GM21528 (cell line): ENCODE data around the gene RTN3.
"Not testable (repeated sequence)": the region's sequence is repeated elsewhere in the genome, so short reads cannot be mapped to it uniquely, and the experiment has no call there.

Experiments used
- ATAC-seq: cut with Tn5 transposase; IDR thresholded peaks from one replicate; pipeline ENCODE4 v1.9.1; 2021; ENCODE audit warnings: mild to moderate bottlenecking, moderate library complexity; ENCODE audit not compliant: unreplicated experiment, low FRiP score

The RTN3 gene, protein sequence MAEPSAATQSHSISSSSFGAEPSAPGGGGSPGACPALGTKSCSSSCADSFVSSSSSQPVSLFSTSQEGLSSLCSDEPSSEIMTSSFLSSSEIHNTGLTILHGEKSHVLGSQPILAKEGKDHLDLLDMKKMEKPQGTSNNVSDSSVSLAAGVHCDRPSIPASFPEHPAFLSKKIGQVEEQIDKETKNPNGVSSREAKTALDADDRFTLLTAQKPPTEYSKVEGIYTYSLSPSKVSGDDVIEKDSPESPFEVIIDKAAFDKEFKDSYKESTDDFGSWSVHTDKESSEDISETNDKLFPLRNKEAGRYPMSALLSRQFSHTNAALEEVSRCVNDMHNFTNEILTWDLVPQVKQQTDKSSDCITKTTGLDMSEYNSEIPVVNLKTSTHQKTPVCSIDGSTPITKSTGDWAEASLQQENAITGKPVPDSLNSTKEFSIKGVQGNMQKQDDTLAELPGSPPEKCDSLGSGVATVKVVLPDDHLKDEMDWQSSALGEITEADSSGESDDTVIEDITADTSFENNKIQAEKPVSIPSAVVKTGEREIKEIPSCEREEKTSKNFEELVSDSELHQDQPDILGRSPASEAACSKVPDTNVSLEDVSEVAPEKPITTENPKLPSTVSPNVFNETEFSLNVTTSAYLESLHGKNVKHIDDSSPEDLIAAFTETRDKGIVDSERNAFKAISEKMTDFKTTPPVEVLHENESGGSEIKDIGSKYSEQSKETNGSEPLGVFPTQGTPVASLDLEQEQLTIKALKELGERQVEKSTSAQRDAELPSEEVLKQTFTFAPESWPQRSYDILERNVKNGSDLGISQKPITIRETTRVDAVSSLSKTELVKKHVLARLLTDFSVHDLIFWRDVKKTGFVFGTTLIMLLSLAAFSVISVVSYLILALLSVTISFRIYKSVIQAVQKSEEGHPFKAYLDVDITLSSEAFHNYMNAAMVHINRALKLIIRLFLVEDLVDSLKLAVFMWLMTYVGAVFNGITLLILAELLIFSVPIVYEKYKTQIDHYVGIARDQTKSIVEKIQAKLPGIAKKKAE

DNA sequence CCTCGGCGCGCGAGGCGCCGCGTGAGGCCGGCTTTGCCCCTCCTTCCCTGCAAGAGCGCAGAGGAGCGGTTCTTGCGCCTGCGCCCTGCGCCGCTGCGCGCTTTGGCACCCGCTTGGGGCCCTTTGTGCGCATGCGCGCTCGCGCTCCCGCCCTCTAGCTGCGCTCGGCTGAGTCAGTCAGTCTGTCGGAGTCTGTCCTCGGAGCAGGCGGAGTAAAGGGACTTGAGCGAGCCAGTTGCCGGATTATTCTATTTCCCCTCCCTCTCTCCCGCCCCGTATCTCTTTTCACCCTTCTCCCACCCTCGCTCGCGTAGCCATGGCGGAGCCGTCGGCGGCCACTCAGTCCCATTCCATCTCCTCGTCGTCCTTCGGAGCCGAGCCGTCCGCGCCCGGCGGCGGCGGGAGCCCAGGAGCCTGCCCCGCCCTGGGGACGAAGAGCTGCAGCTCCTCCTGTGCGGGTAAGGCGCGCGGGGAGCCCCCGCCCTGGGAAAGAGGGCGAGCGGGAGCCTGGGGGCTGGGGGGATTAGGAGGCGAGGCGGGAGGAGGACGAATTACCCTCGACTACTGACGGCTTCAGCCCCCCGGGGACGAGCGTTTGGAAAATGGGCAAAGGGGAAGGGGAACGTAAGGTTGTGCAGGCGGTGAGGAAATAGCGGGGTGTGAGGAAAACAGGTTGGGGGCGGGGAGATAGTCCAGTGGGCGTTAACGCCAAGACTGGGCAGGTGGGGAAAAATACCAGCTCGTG lies at the start of gene RTN3:
Gene RTN3 (plus strand): TSS at position 180 of the 745 bp plus-strand sequence. CDS start 137 bp downstream, at position 317.
- peak; percentile 79 for ATAC-seq

DNA sequence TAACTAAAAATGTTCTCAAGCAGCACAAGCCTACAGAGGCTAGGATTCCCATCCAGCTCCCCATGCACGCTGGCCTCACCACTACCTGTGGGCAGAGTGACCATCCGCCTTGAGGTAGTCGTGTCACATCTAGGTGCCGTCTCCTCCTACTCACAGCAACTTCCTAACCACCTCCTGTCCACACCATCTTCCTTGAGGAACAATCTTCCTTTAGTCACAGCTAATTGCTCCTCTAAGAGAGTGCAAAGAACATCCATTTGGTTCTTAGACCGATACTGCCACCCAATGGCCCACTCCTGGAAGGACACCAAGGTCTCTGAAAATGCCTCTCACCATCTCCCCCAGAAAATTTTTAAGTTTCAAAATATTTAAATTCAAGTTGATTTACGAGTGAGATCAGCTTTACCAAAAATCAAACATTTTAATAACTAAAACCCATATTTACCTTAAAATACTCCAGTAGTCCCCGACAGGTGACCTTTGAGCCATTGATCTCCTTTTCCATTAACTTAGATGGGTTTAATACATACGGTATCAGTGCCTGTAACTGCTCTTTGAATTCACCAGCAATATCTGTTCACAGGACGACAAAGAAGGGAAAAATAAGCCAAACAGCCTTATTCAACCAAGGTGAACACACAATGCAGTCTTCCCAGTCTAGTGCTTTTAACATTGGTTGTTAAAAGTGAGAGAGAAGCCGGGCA lies 45.4 kb upstream of the RTN3 start:
- no peak for ATAC-seq

DNA sequence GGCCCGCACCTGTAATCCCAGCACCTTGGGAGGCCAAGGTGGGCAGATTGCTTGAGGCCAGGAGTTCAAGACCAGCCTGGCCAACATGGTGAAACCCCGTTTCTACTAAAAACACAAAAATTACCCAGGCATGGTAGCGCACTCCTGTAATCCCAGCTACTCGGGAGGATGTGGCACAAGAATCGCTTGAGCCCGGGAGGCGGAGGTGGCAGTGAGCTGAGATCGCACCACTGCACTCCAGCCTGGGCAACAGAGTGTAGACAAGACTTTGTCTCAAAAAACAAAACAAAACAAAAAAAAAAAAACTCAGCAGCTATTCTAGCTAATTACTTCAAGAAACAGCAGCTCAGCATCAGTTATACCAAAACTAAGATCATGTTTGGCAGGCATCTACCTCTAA lies 42.9 kb upstream of the RTN3 start:
- ATAC-seq: not testable (repeated sequence)

DNA sequence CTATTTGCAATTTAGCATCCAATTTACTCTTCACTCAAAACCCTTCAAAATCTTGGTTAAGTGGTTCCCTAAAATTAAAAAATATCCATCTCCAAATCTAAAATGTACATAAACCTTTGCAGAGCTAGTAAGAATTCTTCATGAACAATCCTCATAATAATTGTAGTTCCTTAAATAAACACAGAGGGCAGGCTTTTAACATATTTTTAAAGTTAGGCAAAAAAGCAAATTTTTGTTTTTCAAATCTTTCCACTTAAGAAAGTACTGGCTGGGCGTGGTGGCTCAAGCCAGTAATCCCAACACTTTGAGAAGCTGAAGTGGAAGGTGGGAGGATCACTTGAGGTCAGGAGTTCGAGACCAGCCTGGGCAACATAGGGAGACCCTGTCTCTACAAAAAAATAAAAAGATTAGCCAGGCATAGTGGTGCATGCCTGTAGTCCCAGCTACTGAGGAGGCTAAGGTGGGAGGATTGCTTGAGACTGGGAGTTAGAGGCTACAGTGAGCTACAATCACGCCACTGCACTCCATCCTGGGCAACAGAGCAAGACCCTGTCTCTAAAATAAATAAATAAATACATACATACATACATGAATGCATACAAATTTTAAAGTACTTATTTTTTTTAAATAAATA lies 42.0 kb upstream of the RTN3 start:
- no peak for ATAC-seq

DNA sequence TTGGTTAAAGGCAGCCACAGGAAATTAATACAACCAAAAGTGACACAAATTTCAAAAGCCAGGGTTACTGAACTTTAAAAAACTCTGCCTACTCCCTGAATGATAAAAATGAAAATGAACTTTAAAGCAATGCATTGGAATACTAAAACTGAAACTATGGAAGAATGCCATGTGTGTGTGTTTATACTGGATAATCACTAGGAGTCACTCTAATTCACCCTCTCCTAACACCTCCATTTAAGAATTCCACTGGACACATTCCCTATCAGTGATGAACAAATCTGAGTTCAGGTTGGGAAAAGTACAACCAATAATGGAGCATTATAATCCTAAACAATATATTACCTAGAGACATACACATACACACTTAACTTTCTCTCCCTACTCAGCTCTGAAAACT lies 39.6 kb upstream of the RTN3 start:
- no peak for ATAC-seq

DNA sequence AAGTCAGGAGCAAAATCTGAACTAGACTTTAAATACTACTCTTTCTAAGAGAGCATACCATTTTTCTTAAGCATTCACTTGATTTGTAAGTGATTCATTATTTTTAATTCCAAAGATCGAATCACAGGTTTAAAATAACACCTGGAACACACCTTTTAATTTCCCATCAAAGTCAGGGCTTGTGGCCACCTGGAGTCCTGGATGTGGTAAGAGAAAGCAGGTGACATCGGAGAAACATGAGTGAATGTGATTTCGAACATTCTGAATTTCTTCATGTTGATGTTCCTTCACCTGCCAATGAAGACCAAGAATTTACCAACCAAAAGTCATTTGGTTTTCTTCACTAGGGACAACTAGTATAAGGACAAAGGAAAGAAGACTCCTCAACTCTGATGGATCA lies 38.1 kb upstream of the RTN3 start:
- no peak for ATAC-seq

DNA sequence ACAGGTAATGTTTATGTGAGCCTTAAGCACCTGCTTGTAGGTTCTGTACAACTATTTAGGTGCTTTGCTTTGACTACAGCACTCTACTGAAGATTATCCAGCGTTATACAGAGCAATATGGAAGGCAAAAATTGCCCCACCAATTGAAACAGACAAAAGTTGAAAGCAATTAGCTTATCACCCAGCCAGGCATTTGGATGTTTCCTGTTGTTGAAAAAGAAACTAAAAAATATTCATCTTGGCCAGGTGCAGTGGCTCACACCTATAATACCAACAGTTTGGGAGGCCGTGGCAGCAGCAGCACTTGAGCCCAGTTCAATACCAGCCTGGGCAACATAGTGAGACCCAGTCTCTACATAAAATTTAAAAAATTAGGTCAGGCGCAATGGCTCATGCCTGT lies 28.6 kb upstream of the RTN3 start:
- no peak for ATAC-seq

DNA sequence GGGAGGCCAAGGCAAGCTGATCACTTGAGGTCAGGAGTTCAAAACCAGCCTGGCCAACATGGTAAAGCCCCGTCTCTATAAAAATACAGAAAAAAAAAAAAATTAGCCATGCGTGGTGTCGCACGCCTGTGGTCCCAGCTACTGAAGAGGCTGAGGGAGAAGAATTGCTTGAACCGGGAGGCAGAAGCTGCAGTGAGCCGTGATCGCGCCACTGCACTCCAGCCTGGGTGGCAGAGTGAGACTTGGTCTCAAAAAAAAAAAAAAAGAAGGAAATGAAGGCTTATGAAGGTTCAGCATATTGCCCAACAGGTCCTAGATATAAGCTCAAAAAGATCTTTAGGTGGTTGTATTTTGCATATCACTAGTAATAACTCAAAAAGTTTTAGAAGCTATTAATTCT lies 20.3 kb upstream of the RTN3 start:
- no peak for ATAC-seq

DNA sequence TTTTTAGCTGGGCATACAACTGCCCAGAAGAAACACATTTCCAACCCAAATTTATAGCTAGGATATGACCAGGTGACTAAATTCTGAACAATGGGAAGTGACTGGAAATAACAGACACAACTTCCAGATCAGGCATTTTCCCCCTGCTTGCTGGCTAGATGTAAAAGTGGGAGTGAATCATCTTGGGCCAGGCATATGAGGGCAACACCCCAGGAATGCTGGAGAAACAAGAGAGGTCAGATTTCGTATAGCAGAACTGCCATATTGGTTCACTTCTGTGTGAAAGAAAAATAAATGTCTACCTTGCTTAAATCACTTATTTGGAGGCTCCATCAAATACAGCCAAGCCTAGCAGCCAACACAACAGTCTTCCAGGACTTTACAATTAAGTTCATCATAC lies 17.5 kb upstream of the RTN3 start:
- no peak for ATAC-seq

DNA sequence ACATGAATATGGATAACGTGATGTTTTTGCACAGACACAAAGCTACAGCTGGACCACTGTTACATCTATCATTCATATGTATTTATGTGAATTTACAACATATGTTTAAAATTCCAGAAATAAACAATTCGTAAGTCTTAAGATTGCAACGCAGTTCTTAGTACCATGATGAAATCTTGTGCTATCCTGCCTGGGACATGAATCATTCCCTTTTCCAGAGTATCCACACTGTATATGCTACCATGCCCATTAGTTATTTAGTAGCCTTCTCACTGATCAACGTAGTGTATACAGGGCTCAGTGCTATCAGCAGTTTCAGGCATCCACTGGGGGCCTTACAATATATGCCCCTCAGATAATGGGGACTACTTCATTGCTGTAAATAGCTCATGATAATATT lies 14.4 kb upstream of the RTN3 start:
- no peak for ATAC-seq

DNA sequence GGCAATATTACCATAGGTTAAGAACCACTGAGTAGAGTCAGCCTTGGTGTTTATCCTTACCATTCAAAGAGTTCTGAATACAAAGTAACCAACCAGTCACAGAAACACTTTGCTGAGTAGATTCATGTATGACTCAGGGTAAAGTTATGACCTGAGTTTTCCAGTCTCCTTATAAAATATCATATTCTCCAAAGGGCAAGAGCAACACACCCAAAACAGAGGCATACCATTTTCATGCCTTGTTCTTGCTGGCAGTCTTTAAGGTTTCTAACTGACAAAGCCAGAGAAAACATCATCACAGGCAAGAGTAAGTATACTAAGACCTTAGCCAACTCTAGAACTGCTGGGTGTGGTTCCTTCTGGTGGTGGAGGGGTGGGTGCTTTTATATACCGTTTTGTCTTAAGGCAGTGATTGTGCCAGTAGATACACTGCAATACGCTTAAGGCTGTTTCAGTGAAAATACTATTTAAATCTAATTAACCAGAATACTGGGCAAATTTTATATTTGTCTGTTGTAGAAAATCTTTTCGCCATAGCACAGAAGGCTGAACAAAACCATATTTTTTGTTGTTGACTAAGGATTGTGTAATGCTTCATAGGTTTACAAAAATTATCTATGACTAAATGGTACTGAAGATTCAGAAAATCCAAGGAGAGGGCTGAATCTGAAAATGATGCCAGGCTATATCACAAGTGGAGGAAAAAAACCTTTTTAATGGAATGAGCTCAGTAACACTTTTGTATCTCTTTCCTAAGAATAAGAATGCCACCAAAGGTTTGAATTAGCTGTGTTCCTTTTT lies 13.1 kb upstream of the RTN3 start:
- no peak for ATAC-seq

DNA sequence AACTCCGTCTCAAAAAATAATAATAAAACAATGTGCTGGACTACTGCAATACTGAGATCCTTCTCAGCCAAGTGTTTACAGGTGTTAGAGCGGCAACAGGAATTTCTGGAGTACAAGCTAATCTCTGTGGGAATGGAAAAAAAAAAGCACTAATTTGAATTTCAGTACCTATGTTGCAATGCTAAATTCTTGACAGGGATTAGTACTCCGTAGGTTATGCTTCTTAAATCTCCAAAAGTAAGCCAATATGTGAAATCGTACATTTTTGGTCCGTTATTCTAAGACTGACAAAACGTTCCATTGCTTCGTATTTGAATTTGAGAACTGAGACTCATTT lies 11.2 kb upstream of the RTN3 start:
- no peak for ATAC-seq

DNA sequence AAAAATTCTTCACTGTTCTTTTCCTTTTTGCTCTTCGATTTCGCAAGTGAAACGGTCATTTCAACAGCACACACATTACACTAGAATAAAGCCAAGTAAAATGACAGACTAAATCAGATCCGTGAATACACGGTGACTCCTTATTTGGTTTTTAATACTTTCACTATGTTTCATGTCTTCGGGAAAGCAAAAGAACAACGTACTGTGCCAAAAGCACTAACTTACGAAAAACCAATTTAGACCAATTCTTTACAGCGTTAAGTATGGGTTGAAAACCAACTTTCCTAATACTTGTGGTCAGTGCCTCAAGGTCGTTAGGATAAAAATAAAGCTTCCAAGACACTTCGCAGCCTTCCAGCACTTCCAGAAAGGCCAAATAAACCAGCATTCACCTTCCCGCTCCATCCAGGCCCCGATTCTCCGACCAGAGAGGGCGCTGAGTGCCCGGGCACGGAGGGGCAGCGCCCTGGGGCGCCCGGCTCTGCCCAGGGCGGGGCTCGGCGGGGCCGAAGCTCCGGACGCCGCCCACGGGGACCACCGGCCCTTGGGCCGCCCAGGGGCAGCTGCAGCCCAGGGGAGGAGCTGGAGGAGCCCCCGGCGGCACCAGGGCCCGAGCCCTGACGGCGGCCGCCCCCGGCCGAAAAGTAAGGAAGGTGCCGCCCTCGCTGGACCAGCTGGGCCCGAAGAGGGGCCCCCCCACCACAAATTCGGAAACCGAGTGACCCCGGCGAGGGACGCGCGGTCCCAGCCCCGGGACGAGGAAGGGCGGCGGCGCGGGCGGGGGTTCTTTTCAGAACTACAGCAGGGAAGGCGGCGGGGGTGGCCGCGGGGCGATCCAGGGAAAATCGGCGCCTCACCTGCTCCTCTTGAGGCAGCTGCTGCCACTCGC lies 10.6 kb upstream of the RTN3 start:
- ATAC-seq: peak; percentile 30

DNA sequence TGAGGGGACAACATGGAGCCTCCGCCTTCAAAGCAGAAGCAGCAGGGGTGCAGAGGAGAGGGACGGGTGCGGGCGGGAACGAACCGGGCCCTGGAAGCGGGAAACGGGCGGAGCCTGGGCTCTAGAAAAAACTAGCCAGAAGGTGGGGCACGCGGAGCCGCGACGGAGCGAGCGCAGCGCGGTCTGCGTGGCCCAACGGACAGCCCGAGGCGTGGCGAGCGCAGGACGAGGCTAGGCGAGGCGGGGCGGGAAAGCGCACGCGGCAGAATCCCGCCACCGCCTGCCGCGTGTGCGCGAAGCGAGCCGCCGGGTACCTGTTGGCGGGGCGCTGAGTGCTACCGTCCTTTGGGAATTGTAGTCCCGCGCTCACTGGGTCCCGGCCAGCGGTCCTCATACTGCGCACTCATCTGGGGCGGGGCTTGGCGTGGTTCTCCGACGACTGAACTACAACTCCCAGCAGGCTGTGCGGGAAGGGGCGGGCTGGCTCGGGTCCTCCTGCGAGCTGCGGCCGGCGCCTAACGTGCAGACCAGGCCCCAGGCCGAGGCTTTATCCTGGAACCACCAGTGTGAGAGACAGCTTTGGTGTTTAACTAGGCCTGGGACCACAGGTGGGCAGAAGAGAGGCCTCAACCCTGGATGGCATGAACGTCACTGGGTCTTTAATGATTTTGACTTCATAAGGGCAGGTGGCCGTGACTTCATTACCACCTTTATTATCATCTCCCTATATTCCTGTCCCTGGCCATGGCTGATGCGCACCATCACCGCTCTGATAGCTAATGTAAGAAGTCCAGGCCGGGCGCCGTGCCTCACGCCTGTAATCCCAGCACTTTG lies 9.8 kb upstream of the RTN3 start, which contains the start of gene ATL3:
Gene ATL3 (minus strand): TSS at position 55 of the 834 bp plus-strand sequence. CDS start 41 bp downstream, at position 14.
- peak; percentile 90 for ATAC-seq

DNA sequence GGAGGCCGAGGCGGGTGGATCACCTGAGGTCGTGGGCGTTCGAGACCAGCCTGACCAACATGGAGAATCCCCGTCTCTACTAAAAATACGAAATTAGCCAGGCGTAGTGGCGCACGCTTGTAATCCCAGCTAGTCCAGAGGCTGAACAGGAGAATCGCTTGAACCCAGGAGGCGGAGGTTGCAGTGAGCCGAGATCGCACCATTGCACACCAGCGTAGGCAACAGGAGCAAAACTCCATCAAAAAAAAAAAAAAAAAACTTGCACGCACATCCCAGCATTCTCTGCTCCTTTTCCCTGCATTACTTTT lies 9.2 kb upstream of the RTN3 start:
- ATAC-seq: no peak

DNA sequence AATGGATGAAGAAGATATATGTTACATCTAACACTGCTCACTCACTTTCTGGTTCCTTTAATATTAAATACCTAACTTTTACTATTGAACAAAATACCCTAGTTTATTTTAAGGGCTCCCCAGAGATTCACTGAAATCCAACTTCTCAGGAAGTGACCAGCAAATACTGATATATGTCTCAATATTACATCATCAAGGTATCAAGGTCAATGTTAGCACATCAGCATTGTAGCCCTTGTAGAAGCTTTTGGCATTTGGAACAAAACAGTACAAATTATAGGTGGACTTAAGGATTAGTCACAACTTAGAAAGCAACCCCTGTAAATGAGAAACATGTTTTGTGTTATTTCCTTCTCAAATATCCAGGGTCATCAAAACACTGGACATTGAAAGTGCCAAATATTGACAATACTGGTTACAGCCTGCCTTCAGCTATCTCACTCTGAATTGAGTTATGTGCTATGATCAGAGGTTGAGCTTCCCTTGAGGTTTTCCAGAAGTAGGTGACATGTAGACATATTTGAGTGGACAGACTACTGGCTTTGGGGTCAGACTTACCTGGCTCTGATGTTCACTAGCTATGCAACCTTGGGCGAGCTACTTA lies 8.3 kb upstream of the RTN3 start:
- no peak for ATAC-seq

DNA sequence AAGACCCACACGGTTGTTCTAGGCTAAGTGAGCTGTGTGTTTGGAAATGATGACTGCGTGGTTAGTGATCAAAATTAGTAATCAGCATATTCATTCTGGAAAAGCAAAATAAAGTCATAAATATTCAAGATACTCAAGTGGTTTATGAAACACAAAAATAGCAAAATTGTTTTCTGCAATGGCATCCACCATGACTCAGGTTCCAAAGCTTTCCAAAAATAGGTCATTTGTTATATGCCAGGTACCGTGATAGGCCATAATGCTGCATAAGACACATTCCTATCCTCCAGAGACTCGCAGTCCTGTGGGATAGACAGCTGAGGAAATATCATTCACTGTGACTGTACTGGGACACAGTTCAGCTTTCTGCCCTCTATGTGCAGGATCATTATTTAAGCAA lies 7.7 kb upstream of the RTN3 start:
- ATAC-seq: no peak
